ENCODE data around the gene DYNC2LI1. TPM values are rescaled to one million over a fixed set of nuclear protein-coding genes. Genes with fewer than 3 reads are reported as not detected.

DYNC2LI1 gene
- total RNA-seq, 2 experiments from 2014 or later, result 13.6 to 17.7 TPM

GRCh38 chr2:43748333-43748732 lies 25.5 kb upstream of the DYNC2LI1 start:
- DNase-seq (ENCODE audit: low spot score), result no peak
- CTCF ChIA-PET (ENCODE audit: unreplicated experiment), result no interaction called here
- no peaks in the 10 kb centered on the region for H3K79me2 ChIP-seq (ENCODE audit: insufficient read depth, low read depth, low read length)
- no peaks in the 10 kb centered on the region for H3K9me3 ChIP-seq (ENCODE audit: low read length)
- H3K27ac ChIP-seq (ENCODE audit: low read depth, low read length, poor library complexity, severe bottlenecking), result no peak overlapping the region
- no peak overlapping the region for H3K4me3 ChIP-seq (ENCODE audit: low read depth, low read length, poor library complexity, severe bottlenecking)
- no peak overlapping the region for H2AFZ ChIP-seq (ENCODE audit: low read length)
- TF ChIP-seq EZH2phosphoT487 (IDR thresholded peaks at IDR 0.05; ENCODE audit: borderline replicate concordance, low read depth, low read length) (no peak), CTCF (conservative IDR thresholded peaks at IDR 0.05; ENCODE audit: low read length) (no peak)
- no peaks in the 10 kb centered on the region for H3K36me3 ChIP-seq (ENCODE audit: insufficient read depth, low read length)
- BruUV-seq (replicated peaks), result no TSS peak
- POLR2A ChIA-PET, result interaction anchor here (0.7 kb wide), 1 partner anchor 190 kb away, joined by 3 read pairs; no protein-coding TSS in a partner anchor
- H3K9me2 ChIP-seq (ENCODE audit: insufficient read depth, low read length), result no peaks in the 10 kb centered on the region
- intact Hi-C loops (cut with micrococcal nuclease; ENCODE audit: unreplicated experiment), result no loop called here
- no peak overlapping the region for H3K4me2 ChIP-seq (ENCODE audit: low read length)
- H3K4me1 ChIP-seq (ENCODE audit: insufficient read depth, low read length, poor library complexity, severe bottlenecking), result no peaks in the 10 kb centered on the region
- no peaks in the 10 kb centered on the region for H4K20me1 ChIP-seq (ENCODE audit: insufficient read depth, low read length)

- POLR2A ChIA-PET, result interaction anchor here (0.6 kb wide), 1 partner anchor 39 kb away, joined by 3 read pairs; no protein-coding TSS in a partner anchor
- no peaks in the 10 kb centered on the region for H3K79me2 ChIP-seq (ENCODE audit: insufficient read depth, low read depth, low read length)
- no peaks in the 10 kb centered on the region for H3K9me2 ChIP-seq (ENCODE audit: insufficient read depth, low read length)
- intact Hi-C loops (cut with micrococcal nuclease; ENCODE audit: unreplicated experiment), result no loop called here
- H3K27ac ChIP-seq (ENCODE audit: low read depth, low read length, poor library complexity, severe bottlenecking), result no peak overlapping the region
- H3K4me3 ChIP-seq (ENCODE audit: low read depth, low read length, poor library complexity, severe bottlenecking), result no peak overlapping the region
- no TSS peak for BruUV-seq (replicated peaks)
- H3K36me3 ChIP-seq (ENCODE audit: insufficient read depth, low read length), result no peaks in the 10 kb centered on the region
- H3K9me3 ChIP-seq (ENCODE audit: low read length), result no peaks in the 10 kb centered on the region
- DNase-seq (ENCODE audit: low spot score), result no peak
- H4K20me1 ChIP-seq (ENCODE audit: insufficient read depth, low read length), result no peaks in the 10 kb centered on the region
- TF ChIP-seq CTCF (conservative IDR thresholded peaks at IDR 0.05; ENCODE audit: low read length) (no peak), EZH2phosphoT487 (IDR thresholded peaks at IDR 0.05; ENCODE audit: borderline replicate concordance, low read depth, low read length) (no peak)
- H2AFZ ChIP-seq (ENCODE audit: low read length), result no peak overlapping the region
- no peaks in the 10 kb centered on the region for H3K4me1 ChIP-seq (ENCODE audit: insufficient read depth, low read length, poor library complexity, severe bottlenecking)
- CTCF ChIA-PET (ENCODE audit: unreplicated experiment), result no interaction called here
- H3K4me2 ChIP-seq (ENCODE audit: low read length), result no peak overlapping the region
Observed at GRCh38 chr2:43749583-43749982, 24.3 kb upstream of the DYNC2LI1 start.

- BruUV-seq (replicated peaks), result no TSS peak
- intact Hi-C loops (cut with micrococcal nuclease; ENCODE audit: unreplicated experiment), result no loop called here
- CTCF ChIA-PET (ENCODE audit: unreplicated experiment), result no interaction called here
- no peaks in the 10 kb centered on the region for H3K4me1 ChIP-seq (ENCODE audit: insufficient read depth, low read length, poor library complexity, severe bottlenecking)
- no peaks in the 10 kb centered on the region for H3K79me2 ChIP-seq (ENCODE audit: insufficient read depth, low read depth, low read length)
- H3K4me3 ChIP-seq (ENCODE audit: low read depth, low read length, poor library complexity, severe bottlenecking), result no peak overlapping the region
- no peak for DNase-seq (ENCODE audit: low spot score)
- no peaks in the 10 kb centered on the region for H3K9me2 ChIP-seq (ENCODE audit: insufficient read depth, low read length)
- no peak for TF ChIP-seq EZH2phosphoT487 (IDR thresholded peaks at IDR 0.05; ENCODE audit: borderline replicate concordance, low read depth, low read length)
- TF ChIP-seq CTCF (conservative IDR thresholded peaks at IDR 0.05; ENCODE audit: low read length), result no peak
- no peak overlapping the region for H2AFZ ChIP-seq (ENCODE audit: low read length)
- POLR2A ChIA-PET, result interaction anchor here (0.6 to 0.7 kb wide), 3 partner anchors 22 to 373 kb away, joined by 3 to 5 read pairs (median 4); no protein-coding TSS in a partner anchor
- H3K27ac ChIP-seq (ENCODE audit: low read depth, low read length, poor library complexity, severe bottlenecking), result no peak overlapping the region
- no peak overlapping the region for H3K4me2 ChIP-seq (ENCODE audit: low read length)
- no peaks in the 10 kb centered on the region for H4K20me1 ChIP-seq (ENCODE audit: insufficient read depth, low read length)
- no peaks in the 10 kb centered on the region for H3K36me3 ChIP-seq (ENCODE audit: insufficient read depth, low read length)
- H3K9me3 ChIP-seq (ENCODE audit: low read length), result no peaks in the 10 kb centered on the region
Observed at GRCh38 chr2:43751476-43751990, 22.3 kb upstream of the DYNC2LI1 start.

Data from OCI-LY7 (cell line).